NB4 (cell line): Measurements from ENCODE around the gene ZNF615.
"Not testable (repeated sequence)": the region's sequence is repeated elsewhere in the genome, so short reads cannot be mapped to it uniquely, and the experiment has no call there.

ENCODE experiments used
- DNase-seq: peaks from one replicate; pipeline ENCODE4 v3.0.0; 2010; ENCODE audit warnings: low read depth
- H3K4me3 ChIP-seq: one replicate; pipeline ENCODE4 v1.5.1; 2011; ENCODE audit warnings: mild to moderate bottlenecking, low read depth, low read length, moderate library complexity
- MYC ChIP-seq: IDR thresholded peaks from 2 replicates; pipeline ENCODE4 v1.6.1; 2011; ENCODE audit warnings: low read depth, low read length
- POLR2A ChIP-seq: IDR thresholded peaks from 2 replicates; pipeline ENCODE4 v1.6.1; 2011; ENCODE audit warnings: mild to moderate bottlenecking; ENCODE audit not compliant: insufficient read length; ENCODE audit errors: extremely low read depth
- TF ChIP-seq, protein P1 (sequence below): IDR thresholded peaks from 2 replicates; pipeline ENCODE4 v1.6.1; 2011; ENCODE audit warnings: low read depth, low read length
- TF ChIP-seq, protein P2 (sequence below): IDR thresholded peaks from one replicate; pipeline ENCODE4 v1.5.1; 2012; ENCODE audit warnings: low read depth, low read length

The ZNF615 gene

DNA sequence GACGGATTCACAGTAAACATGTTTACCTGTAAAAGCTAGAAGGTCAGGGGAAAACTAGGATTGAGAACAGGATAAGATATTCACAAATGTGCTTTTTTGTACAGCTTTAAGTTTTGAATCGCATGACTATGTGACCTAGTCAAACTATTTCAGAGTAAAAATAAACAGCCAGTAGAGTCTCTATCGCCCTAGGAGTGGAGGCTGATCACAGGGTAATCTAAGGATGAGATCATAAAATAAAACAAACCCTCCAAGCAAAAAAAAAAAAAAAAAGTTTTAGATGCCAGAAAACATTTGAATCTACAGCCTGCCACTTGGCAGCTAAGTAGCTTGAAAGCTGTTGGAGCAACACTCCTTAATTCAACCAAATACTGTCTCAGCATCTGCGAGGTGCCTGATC, 48.2 kb downstream of the ZNF615 start:
- H3K4me3 ChIP-seq = no peak overlapping the region
- TF ChIP-seq MYC = no peak
- TF ChIP-seq, protein P1, sequence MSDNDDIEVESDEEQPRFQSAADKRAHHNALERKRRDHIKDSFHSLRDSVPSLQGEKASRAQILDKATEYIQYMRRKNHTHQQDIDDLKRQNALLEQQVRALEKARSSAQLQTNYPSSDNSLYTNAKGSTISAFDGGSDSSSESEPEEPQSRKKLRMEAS = no peak
- TF ChIP-seq, protein P2, sequence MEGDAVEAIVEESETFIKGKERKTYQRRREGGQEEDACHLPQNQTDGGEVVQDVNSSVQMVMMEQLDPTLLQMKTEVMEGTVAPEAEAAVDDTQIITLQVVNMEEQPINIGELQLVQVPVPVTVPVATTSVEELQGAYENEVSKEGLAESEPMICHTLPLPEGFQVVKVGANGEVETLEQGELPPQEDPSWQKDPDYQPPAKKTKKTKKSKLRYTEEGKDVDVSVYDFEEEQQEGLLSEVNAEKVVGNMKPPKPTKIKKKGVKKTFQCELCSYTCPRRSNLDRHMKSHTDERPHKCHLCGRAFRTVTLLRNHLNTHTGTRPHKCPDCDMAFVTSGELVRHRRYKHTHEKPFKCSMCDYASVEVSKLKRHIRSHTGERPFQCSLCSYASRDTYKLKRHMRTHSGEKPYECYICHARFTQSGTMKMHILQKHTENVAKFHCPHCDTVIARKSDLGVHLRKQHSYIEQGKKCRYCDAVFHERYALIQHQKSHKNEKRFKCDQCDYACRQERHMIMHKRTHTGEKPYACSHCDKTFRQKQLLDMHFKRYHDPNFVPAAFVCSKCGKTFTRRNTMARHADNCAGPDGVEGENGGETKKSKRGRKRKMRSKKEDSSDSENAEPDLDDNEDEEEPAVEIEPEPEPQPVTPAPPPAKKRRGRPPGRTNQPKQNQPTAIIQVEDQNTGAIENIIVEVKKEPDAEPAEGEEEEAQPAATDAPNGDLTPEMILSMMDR = no peak
- TF ChIP-seq POLR2A = no peak
- DNase-seq = no peak

DNA sequence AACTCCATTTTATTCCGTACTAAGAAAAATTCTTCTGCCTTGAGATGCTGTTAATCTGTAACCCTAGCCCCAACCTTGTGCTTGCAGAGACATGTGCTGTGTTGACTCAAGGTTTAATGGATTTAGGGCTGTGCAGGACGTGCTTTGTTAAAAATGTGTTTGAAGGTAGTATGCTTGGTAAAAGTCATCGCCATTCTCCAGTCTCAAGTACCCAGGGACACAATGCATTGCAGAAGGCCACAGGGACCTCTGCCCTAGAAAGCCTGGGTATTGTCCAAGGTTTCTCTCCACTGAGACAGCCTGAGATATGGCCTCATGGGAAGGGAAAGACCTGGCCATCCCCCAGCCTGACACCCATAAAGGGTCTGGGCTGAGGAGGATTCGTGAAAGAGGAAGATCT, 50.2 kb downstream of the ZNF615 start:
- DNase-seq = not testable (repeated sequence)

DNA sequence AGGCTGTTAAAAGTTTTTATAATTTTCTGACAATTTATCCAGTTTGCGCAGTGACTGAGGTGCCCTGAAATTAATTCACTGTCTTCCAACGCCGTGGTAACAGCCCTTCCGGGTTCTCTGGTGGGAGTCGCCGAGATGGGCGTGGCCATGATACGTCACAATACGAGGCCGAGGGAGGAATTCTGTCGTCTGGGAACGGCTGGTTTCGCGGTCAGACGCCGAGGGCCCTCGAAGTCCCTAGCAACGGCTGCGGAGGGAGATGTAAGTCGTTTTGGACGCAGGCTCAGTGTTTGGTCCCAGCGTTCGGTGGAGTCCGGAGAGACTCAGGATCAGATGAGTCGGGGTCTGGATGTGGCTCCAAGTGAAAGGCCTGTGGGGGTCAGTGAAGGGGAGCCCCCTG, 59.0 kb downstream of the ZNF615 start:
- DNase-seq = no peak
- no peak overlapping the region for H3K4me3 ChIP-seq
- TF ChIP-seq, protein P1 = no peak
- TF ChIP-seq, protein P2 = no peak
- TF ChIP-seq MYC (no peak), POLR2A (no peak)

More for the DNA sequence above, 50.2 kb downstream of the ZNF615 start:
- H3K4me3 ChIP-seq = not testable (repeated sequence)

DNA sequence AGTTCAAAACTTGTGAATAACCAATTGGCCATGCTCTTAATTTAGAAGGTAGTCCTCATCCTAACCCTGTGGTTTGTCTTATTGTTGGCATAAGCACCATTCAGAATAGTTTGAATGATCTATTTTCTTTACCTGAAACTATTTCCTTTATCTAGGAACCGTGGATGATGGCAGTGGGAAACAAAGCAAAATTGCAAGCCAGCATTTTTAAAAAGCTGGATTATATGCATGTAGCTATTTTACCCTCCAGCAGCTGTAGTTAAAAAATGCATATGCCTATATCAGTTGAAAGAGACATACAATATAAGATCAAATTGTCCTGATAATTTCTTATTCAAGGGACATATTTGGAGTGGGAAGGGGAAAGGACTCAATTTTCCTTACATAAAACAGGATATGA, 61.4 kb downstream of the ZNF615 start:
- no peak for DNase-seq
- no peak for TF ChIP-seq MYC
- TF ChIP-seq, protein P1 = no peak
- TF ChIP-seq POLR2A = no peak
- TF ChIP-seq, protein P2 = no peak
- no peak overlapping the region for H3K4me3 ChIP-seq

DNA sequence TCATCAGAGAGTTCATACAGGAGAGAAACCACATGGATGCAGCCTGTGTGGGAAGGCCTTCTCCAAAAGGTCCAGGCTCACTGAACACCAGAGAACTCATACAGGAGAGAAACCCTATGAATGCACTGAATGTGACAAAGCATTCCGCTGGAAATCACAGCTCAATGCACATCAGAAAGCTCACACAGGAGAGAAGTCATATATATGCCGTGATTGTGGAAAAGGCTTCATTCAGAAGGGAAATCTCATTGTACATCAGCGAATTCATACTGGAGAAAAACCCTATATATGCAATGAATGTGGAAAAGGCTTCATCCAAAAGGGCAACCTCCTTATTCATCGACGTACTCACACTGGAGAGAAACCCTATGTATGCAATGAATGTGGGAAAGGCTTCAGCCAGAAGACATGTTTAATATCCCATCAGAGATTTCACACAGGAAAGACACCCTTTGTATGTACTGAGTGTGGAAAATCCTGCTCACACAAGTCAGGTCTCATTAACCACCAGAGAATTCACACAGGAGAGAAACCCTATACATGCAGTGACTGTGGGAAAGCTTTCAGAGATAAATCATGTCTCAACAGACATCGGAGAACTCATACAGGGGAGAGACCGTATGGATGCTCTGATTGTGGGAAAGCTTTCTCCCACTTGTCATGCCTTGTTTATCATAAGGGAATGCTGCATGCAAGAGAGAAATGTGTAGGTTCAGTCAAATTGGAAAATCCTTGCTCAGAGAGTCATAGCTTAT, 63.0 kb downstream of the ZNF615 start:
- no peak for DNase-seq
- H3K4me3 ChIP-seq = no peak overlapping the region
- no peak for TF ChIP-seq MYC
- TF ChIP-seq, protein P1 = no peak
- TF ChIP-seq, protein P2 = no peak
- TF ChIP-seq POLR2A = no peak
